HG03460 (cell line): ENCODE results near the gene DACH2.

ENCODE experiments used
- ATAC-seq: cut with Tn5 transposase; IDR thresholded peaks from one replicate; pipeline ENCODE4 v1.9.1; 2021; ENCODE audit not compliant: unreplicated experiment

Gene DACH2

GRCh38 chrX:86295293-86295692 is 147.0 kb downstream of the DACH2 start:
- ATAC-seq = no peak

- no peak for ATAC-seq
These were observed 174.7 kb downstream of the DACH2 start for GRCh38 chrX:86322913-86323312.

- no peak for ATAC-seq
These were observed 180.9 kb downstream of the DACH2 start for GRCh38 chrX:86329174-86329573.

GRCh38 chrX:86348669-86349068 is 200.4 kb downstream of the DACH2 start:
- ATAC-seq = no peak

- no peak for ATAC-seq
These were observed 200.9 kb downstream of the DACH2 start for GRCh38 chrX:86349115-86349514.

GRCh38 chrX:86369847-86370630 is 221.8 kb downstream of the DACH2 start:
- ATAC-seq = no peak

GRCh38 chrX:86370927-86371326 is 222.7 kb downstream of the DACH2 start:
- ATAC-seq = no peak

GRCh38 chrX:86379209-86379608 is 231.0 kb downstream of the DACH2 start:
- no peak for ATAC-seq

- ATAC-seq = no peak
These were observed 235.7 kb downstream of the DACH2 start for GRCh38 chrX:86383681-86384540.

GRCh38 chrX:86407371-86407770 is 259.1 kb downstream of the DACH2 start:
- no peak for ATAC-seq

GRCh38 chrX:86421771-86422170 is 273.5 kb downstream of the DACH2 start:
- ATAC-seq = no peak

- ATAC-seq = no peak
These were observed 287.9 kb downstream of the DACH2 start for GRCh38 chrX:86436116-86436515.

- ATAC-seq = no peak
These were observed 307.2 kb downstream of the DACH2 start for GRCh38 chrX:86455495-86455894.

GRCh38 chrX:86460760-86461159 is 312.5 kb downstream of the DACH2 start:
- ATAC-seq = no peak

- ATAC-seq = no peak
These were observed 356.0 kb downstream of the DACH2 start for GRCh38 chrX:86504297-86504696.

GRCh38 chrX:86507331-86507730 is 359.1 kb downstream of the DACH2 start:
- ATAC-seq = no peak

- no peak for ATAC-seq
These were observed 431.5 kb downstream of the DACH2 start for GRCh38 chrX:86579777-86580176.

GRCh38 chrX:86604607-86605006 is 456.4 kb downstream of the DACH2 start:
- ATAC-seq = no peak

- ATAC-seq = no peak
These were observed 548.7 kb downstream of the DACH2 start for GRCh38 chrX:86696951-86697350.

- ATAC-seq = no peak
These were observed 563.4 kb downstream of the DACH2 start for GRCh38 chrX:86711531-86712180.

- ATAC-seq = no peak
These were observed 566.2 kb downstream of the DACH2 start for GRCh38 chrX:86714441-86714840.

GRCh38 chrX:86724277-86724676 is 576.0 kb downstream of the DACH2 start:
- ATAC-seq = no peak
